GM12878 (cell line): ENCODE data around the gene INIP. TPM values are rescaled to one million over a fixed set of nuclear protein-coding genes. Genes with fewer than 3 reads are reported as not detected.

Experiments used
- ATAC-seq: fragments of 200-7000 bp; cut with Tn5 transposase; 3 replicates; pipeline ENCODE4 v1.9.1; 2020; ENCODE audit warnings: mild to moderate bottlenecking, moderate library complexity
- BruUV-seq: library from RNA; stranded (reverse); fragments of 400-500 nt; replicated peaks from 2 replicates; lab custom pipeline; 2021; lab: Mats Ljungman, UMichigan
- CTCF ChIA-PET: fragments of 300-600 bp; sonication (Branson Sonifier 250); formaldehyde crosslinking; extraction: SDS; loops from one replicate; lab custom pipeline; 2021; ENCODE audit warnings: inconsistent platforms; lab: Yijun Ruan, JAX
- POLR2A ChIA-PET: fragments of 350-600 bp; formaldehyde crosslinking; extraction: SDS; loops from one replicate; lab custom pipeline; 2021; ENCODE audit warnings: inconsistent platforms; lab: Charles Lee
- RAD21 ChIA-PET: fragments of 300-600 bp; sonication (Branson Sonifier 250); formaldehyde crosslinking; loops from one replicate; lab custom pipeline; 2023; ENCODE audit warnings: antibody characterized with exemption; ENCODE audit not compliant: unreplicated experiment; lab: Charles Lee
- SMC1A ChIA-PET: fragments of 300-600 bp; sonication (Branson Sonifier 250); formaldehyde crosslinking; loops from one replicate; lab custom pipeline; 2023; ENCODE audit not compliant: unreplicated experiment, uncharacterized antibody; lab: Charles Lee
- DNase-seq: peaks from one replicate; pipeline ENCODE4 v3.0.0-alpha.2; 2011; ENCODE audit warnings: low read depth, low spot score
- FAIRE-seq: peaks from 3 replicates; lab custom pipeline; 2011; peaks lifted over from hg19 to GRCh38; lab: Jason Lieb, UNC
- H2AFZ ChIP-seq: 2 replicates; pipeline ENCODE4 v1.6.0; 2011; ENCODE audit warnings: low read depth, low read length, control low read depth; ENCODE audit not compliant: control insufficient read depth
- H3K27ac ChIP-seq: 2 replicates; pipeline ENCODE4 v1.5.1; 2011; ENCODE audit warnings: control low read depth; ENCODE audit not compliant: control insufficient read depth, insufficient read depth
- H3K27me3 ChIP-seq, 2 experiments: replicated peaks in 1 of 2; 2 replicates each; pipeline versions ENCODE4 v1.6.0 to v1.6.1; 2011; ENCODE audit warnings: low read length in 1 of 2; ENCODE audit not compliant: control insufficient read depth in 2 of 2, insufficient read depth in 2 of 2
- H3K36me3 ChIP-seq, 2 experiments: 2 replicates each; pipeline ENCODE4 v1.5.1; 2011; ENCODE audit warnings: low read length in 1 of 2; ENCODE audit not compliant: control insufficient read depth in 2 of 2, insufficient read depth in 2 of 2
- H3K4me1 ChIP-seq: 2 replicates; pipeline ENCODE4 v1.6.1; 2011; ENCODE audit warnings: mild to moderate bottlenecking, low read length, moderate library complexity, mixed read lengths; ENCODE audit not compliant: control insufficient read depth, insufficient read depth
- H3K4me2 ChIP-seq: 2 replicates; pipeline ENCODE4 v1.6.0; 2011; ENCODE audit warnings: control low read depth; ENCODE audit not compliant: control insufficient read depth, insufficient read depth
- H3K4me3 ChIP-seq: fragments of 200-600 bp; sonication (generic); 2 replicates; pipeline ENCODE4 v1.5.1; 2016
- H3K79me2 ChIP-seq: 2 replicates; pipeline ENCODE4 v1.6.0; 2011; ENCODE audit warnings: low read length; ENCODE audit not compliant: control insufficient read depth, insufficient read depth
- H3K9ac ChIP-seq: 2 replicates; pipeline ENCODE4 v1.8.0; 2011; ENCODE audit warnings: low read length, control low read depth, mixed read lengths; ENCODE audit not compliant: control insufficient read depth, insufficient read depth
- H3K9me3 ChIP-seq: replicated peaks from 3 replicates; pipeline ENCODE4 v1.5.1; 2011; ENCODE audit warnings: mild to moderate bottlenecking, low read length; ENCODE audit not compliant: control insufficient read depth, insufficient read depth
- H4K20me1 ChIP-seq: 2 replicates; pipeline ENCODE4 v1.6.0; 2011; ENCODE audit not compliant: control insufficient read depth, insufficient read depth
- CBX3 ChIP-seq: fragments of 200-600 bp; sonication (generic); IDR thresholded peaks from 2 replicates; pipeline ENCODE4 v1.6.1; 2016; ENCODE audit warnings: low read depth, borderline replicate concordance
- CREB1 ChIP-seq: IDR thresholded peaks from 2 replicates; pipeline ENCODE4 v1.6.1; 2012; ENCODE audit warnings: low read depth, mild to moderate bottlenecking, inconsistent platforms
- FOXM1 ChIP-seq: IDR thresholded peaks from 2 replicates; pipeline ENCODE4 v1.6.1; 2012; ENCODE audit warnings: low read depth, mild to moderate bottlenecking, inconsistent platforms, low read length, moderate library complexity
- NRF1 ChIP-seq: conservative IDR thresholded peaks from 2 replicates; pipeline ENCODE4 v1.6.1; 2011; ENCODE audit warnings: mild to moderate bottlenecking, low read depth, low read length, improper control_type of control experiment
- whole genome bisulfite sequencing: methylation state at CpG from one replicate; pipeline ENCODE4 v1.1.6; 2016; ENCODE audit warnings: low lambda C conversion rate; ENCODE audit not compliant: insufficient replicate concordance, insufficient coverage; ENCODE audit errors: missing lambda C conversion rate; 5-methylcytosine and 5-hydroxymethylcytosine counted together
- in situ Hi-C: fragments of 300-500 bp; cut with MboI; formaldehyde crosslinking; loops from 9 replicates; pipeline ENCODE4 v1.14.3; 2018; ENCODE audit warnings: mixed read lengths
- intact Hi-C: fragments of 100-400 bp; cut with micrococcal nuclease; formaldehyde crosslinking; loops from one replicate; pipeline ENCODE4 v1.14.2; 2022; ENCODE audit not compliant: unreplicated experiment
- polyA plus RNA-seq, 11 experiments: library from polyadenylated mRNA; depleted of rRNA in 4 of 11; unstranded in 6 of 11; stranded (reverse) in 5 of 11; fragments of >200 nt; fragmentation: Nextera tagmentation in 4 of 11; fragmentation: Illumina TruSeq in 1 of 11; extraction: Ambion mirVana in 4 of 11; extraction: Trizol in 1 of 11; gene quantifications; 1 replicate in 1 of 11; 2 replicates in 10 of 11; pipeline versions ENCODE4 v1.2.1 to v1.2.3, GENCODE V29; 2011 to 2016; ENCODE audit warnings: inconsistent platforms in 2 of 11, missing spikeins in 2 of 11, low read depth in 1 of 11
- total RNA-seq, 4 experiments: library from RNA; depleted of rRNA in 3 of 4; stranded (reverse); fragments of >200 nt in 3 of 4; fragmentation: Illumina TruSeq in 1 of 4; extraction: Trizol in 1 of 4; gene quantifications; 2 replicates each; pipeline versions ENCODE4 v1.2.1 to v1.2.3, GENCODE V29; 2013 to 2021
- TF ChIP-seq, protein P1 (sequence below): fragments of 450-650 bp; IDR thresholded peaks from 2 replicates; pipeline ENCODE4 v1.6.1; 2017; ENCODE audit warnings: antibody characterized with exemption, mild to moderate bottlenecking, moderate library complexity

Gene INIP
- total and polyA plus RNA-seq, 10 of the 15 experiments (the other 5 are each of a cell fraction or from before 2014, with no cell fraction given), result 18.9 to 66.5 (median 37.7) TPM

GRCh38 chr9:112689161-112689740 is 28.7 kb downstream of the INIP start:
- CTCF ChIA-PET, result no interaction called here

More at GRCh38 chr9:112689161-112689740, 28.7 kb downstream of the INIP start:
- in situ Hi-C loops (no loop called here), intact Hi-C loops (no loop called here)
- WGBS, result 99% methylated on average over 6 of the region's 6 CpGs
- peaks cover 4 to 16% of the 10 kb centered on the region in 2 experiments for H3K36me3 ChIP-seq
- H3K79me2 ChIP-seq, result no peaks in the 10 kb centered on the region
- no peak for FAIRE-seq
- DNase-seq, result no peak
- no peaks in the 10 kb centered on the region for H3K4me1 ChIP-seq
- H3K27ac ChIP-seq, result no peak overlapping the region
- H3K4me3 ChIP-seq, result no peak overlapping the region
- BruUV-seq, result no TSS peak
- POLR2A ChIA-PET, result interaction anchor here (0.6 kb wide), 1 partner anchor 1028 kb away, joined by 3 read pairs; no protein-coding TSS in a partner anchor
- RAD21 ChIA-PET, result no interaction called here
- H3K27me3 ChIP-seq, result no peaks in the 10 kb centered on the region
- H3K9ac ChIP-seq, result no peak overlapping the region
- ATAC-seq, result no peak
- TF ChIP-seq NRF1 (no peak), CREB1 (no peak), CBX3 (no peak), FOXM1 (no peak)
- TF ChIP-seq, protein P1, sequence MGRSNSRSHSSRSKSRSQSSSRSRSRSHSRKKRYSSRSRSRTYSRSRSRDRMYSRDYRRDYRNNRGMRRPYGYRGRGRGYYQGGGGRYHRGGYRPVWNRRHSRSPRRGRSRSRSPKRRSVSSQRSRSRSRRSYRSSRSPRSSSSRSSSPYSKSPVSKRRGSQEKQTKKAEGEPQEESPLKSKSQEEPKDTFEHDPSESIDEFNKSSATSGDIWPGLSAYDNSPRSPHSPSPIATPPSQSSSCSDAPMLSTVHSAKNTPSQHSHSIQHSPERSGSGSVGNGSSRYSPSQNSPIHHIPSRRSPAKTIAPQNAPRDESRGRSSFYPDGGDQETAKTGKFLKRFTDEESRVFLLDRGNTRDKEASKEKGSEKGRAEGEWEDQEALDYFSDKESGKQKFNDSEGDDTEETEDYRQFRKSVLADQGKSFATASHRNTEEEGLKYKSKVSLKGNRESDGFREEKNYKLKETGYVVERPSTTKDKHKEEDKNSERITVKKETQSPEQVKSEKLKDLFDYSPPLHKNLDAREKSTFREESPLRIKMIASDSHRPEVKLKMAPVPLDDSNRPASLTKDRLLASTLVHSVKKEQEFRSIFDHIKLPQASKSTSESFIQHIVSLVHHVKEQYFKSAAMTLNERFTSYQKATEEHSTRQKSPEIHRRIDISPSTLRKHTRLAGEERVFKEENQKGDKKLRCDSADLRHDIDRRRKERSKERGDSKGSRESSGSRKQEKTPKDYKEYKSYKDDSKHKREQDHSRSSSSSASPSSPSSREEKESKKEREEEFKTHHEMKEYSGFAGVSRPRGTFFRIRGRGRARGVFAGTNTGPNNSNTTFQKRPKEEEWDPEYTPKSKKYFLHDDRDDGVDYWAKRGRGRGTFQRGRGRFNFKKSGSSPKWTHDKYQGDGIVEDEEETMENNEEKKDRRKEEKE, result no peak
- TF ChIP-seq, all 136 proteins: peak for 0
- H3K4me2 ChIP-seq, result no peak overlapping the region
- no peaks in the 10 kb centered on the region for H3K9me3 ChIP-seq
- no peak overlapping the region for H2AFZ ChIP-seq
- SMC1A ChIA-PET, result interaction anchor here (1.0 kb wide), 1 partner anchor 128 kb away, joined by 3 read pairs; no protein-coding TSS in a partner anchor
- no peaks in the 10 kb centered on the region for H4K20me1 ChIP-seq
